K562 (cell line): ENCODE measurements around the gene TMEM191C. TPM values are rescaled to one million over a fixed set of nuclear protein-coding genes. Genes with fewer than 3 reads are reported as not detected.

Experiments used
- ATF7 ChIP-seq: fragments of 450-650 bp; IDR thresholded peaks from 2 replicates; pipeline ENCODE4 v1.7.1; 2014; ENCODE audit warnings: mild to moderate bottlenecking, moderate library complexity
- BRCA1 ChIP-seq, 2 experiments: fragments of 450-650 bp in 1 of 2; sonication (generic) in 1 of 2; formaldehyde crosslinking in 1 of 2; IDR thresholded peaks; 2 replicates each; pipeline versions ENCODE4 v1.5.0 to v1.6.1; 2017 to 2020; ENCODE audit warnings: mild to moderate bottlenecking in 1 of 2, missing genetic modification reagents in 1 of 2
- CHD1 ChIP-seq: fragments of 200-600 bp; sonication (generic); IDR thresholded peaks from one replicate; pipeline ENCODE4 v1.6.1; 2012; ENCODE audit warnings: mild to moderate bottlenecking, moderate library complexity, low read length, inconsistent platforms
- CTBP1 ChIP-seq: fragments of 450-650 bp; IDR thresholded peaks from 2 replicates; pipeline ENCODE4 v1.6.1; 2016; ENCODE audit warnings: borderline replicate concordance
- DACH1 ChIP-seq: fragments of 450-650 bp; IDR thresholded peaks from 2 replicates; pipeline ENCODE4 v1.6.1; 2018; ENCODE audit not compliant: partially characterized antibody
- EWSR1 ChIP-seq: fragments of 450-650 bp; IDR thresholded peaks from 2 replicates; pipeline ENCODE4 v1.6.1; 2018; ENCODE audit warnings: borderline replicate concordance, mild to moderate bottlenecking, low read depth, moderate library complexity; ENCODE audit not compliant: partially characterized antibody
- FOXM1 ChIP-seq, 2 experiments: fragments of 450-650 bp in 1 of 2; sonication (generic) in 1 of 2; formaldehyde crosslinking in 1 of 2; IDR thresholded peaks; 2 replicates each; pipeline versions ENCODE4 v1.6.1 to v1.9.0; 2017 to 2022; ENCODE audit warnings: low read depth in 2 of 2, mild to moderate bottlenecking in 2 of 2, missing genetic modification reagents in 1 of 2, moderate library complexity in 1 of 2
- GABPB2 ChIP-seq: fragments of 250-450 bp; sonication (Bioruptor Pico); conservative IDR thresholded peaks from 2 replicates; pipeline ENCODE4 v1.5.1; 2021; ENCODE audit warnings: mild to moderate bottlenecking
- MAX ChIP-seq: sonication (generic); formaldehyde crosslinking; IDR thresholded peaks from 2 replicates; pipeline ENCODE4 v1.9.0; 2022; ENCODE audit warnings: mild to moderate bottlenecking, missing genetic modification reagents
- PCBP1 ChIP-seq: fragments of 200-400 bp; formaldehyde crosslinking; IDR thresholded peaks from 2 replicates; pipeline ENCODE4 v1.6.1; 2018; ENCODE audit warnings: mild to moderate bottlenecking, low read depth, low read length; ENCODE audit not compliant: poor library complexity, severe bottlenecking
- POLR2G ChIP-seq: fragments of 200-400 bp; formaldehyde crosslinking; IDR thresholded peaks from 2 replicates; pipeline ENCODE4 v1.6.1; 2017; ENCODE audit warnings: low read depth, mild to moderate bottlenecking, antibody characterized with exemption, low read length, moderate library complexity
- SFPQ ChIP-seq: fragments of 200-400 bp; formaldehyde crosslinking; IDR thresholded peaks from 2 replicates; pipeline ENCODE4 v1.6.1; 2017; ENCODE audit warnings: mild to moderate bottlenecking, low read depth, low read length, moderate library complexity
- TBP ChIP-seq: optimal IDR thresholded peaks from 2 replicates; pipeline ENCODE3; 2011; ENCODE audit warnings: low read depth, low read length, improper control_type of control experiment
- TRIM25 ChIP-seq: fragments of 450-650 bp; IDR thresholded peaks from 2 replicates; pipeline ENCODE4 v1.7.0; 2016; ENCODE audit warnings: borderline replicate concordance
- USF1 ChIP-seq: sonication (generic); formaldehyde crosslinking; IDR thresholded peaks from 2 replicates; pipeline ENCODE4 v1.9.0; 2022; ENCODE audit warnings: mild to moderate bottlenecking, missing genetic modification reagents
- ZBTB33 ChIP-seq: sonication (generic); formaldehyde crosslinking; IDR thresholded peaks from 2 replicates; pipeline ENCODE4 v1.8.1; 2023; ENCODE audit warnings: mild to moderate bottlenecking, missing genetic modification reagents
- ZNF12 ChIP-seq: sonication (generic); formaldehyde crosslinking; IDR thresholded peaks from 2 replicates; pipeline ENCODE4 v1.4.0; 2020; ENCODE audit warnings: mild to moderate bottlenecking, missing genetic modification reagents
- ZNF143 ChIP-seq: sonication (generic); formaldehyde crosslinking; IDR thresholded peaks from 2 replicates; pipeline ENCODE4 v1.9.0; 2022; ENCODE audit warnings: mild to moderate bottlenecking, missing genetic modification reagents
- ZNF212 ChIP-seq: fragments of 450-650 bp; formaldehyde crosslinking; IDR thresholded peaks from 2 replicates; pipeline ENCODE4 v1.4.0; 2020; ENCODE audit warnings: mild to moderate bottlenecking
- polyA plus RNA-seq, 8 experiments: library from polyadenylated mRNA; depleted of rRNA in 4 of 8; stranded (reverse) in 5 of 8; unstranded in 3 of 8; fragments of >200 nt; fragmentation: Nextera tagmentation in 2 of 8; fragmentation: Illumina TruSeq in 1 of 8; extraction: Ambion mirVana in 2 of 8; extraction: Trizol in 1 of 8; gene quantifications; 2 replicates each; pipeline versions ENCODE4 v1.2.1 to v1.2.3, GENCODE V29; 2011 to 2014; ENCODE audit warnings: inconsistent platforms in 1 of 8, missing spikeins in 1 of 8
- total RNA-seq, 7 experiments: library from RNA; depleted of rRNA in 6 of 7; stranded (reverse); fragments of >200 nt in 6 of 7; fragmentation: Illumina TruSeq in 2 of 7; extraction: Trizol in 2 of 7; gene quantifications; 2 replicates each; pipeline versions ENCODE4 v1.2.1 to v1.2.3, GENCODE V29; 2011 to 2021; ENCODE audit warnings: low replicate concordance in 1 of 7

TMEM191C gene
- total and polyA plus RNA-seq, 9 of the 15 experiments (the other 6 are each of a cell fraction or from before 2014, with no cell fraction given) = 0.15 to 7.1 (median 1.1) TPM

- 0 out of 2 replicates have a peak, but pooled peaks have one; percentile 45 for TF ChIP-seq ZNF12 (CRISPR knock-in tag)
- peak; percentile 75 for TF ChIP-seq ATF7
- TF ChIP-seq CHD1 = peak; percentile 66
- no peak for TF ChIP-seq DACH1
- TF ChIP-seq ZNF143 (CRISPR knock-in tag) = peak; percentile 38; the same call in 1 of the 2 replicates
- TF ChIP-seq CTBP1 = peak; percentile 48; the same call in 1 of the 2 replicates
- no peak for TF ChIP-seq ZNF212
- peak; percentile 88 for TF ChIP-seq ZBTB33 (CRISPR knock-in tag)
- peak; percentile 43; the same call in 1 of the 2 replicates for TF ChIP-seq USF1
- no peak for TF ChIP-seq SFPQ
- TF ChIP-seq POLR2G = peak; percentile 51
- TF ChIP-seq MAX (CRISPR knock-in tag) = peak; percentile 25
- no peak for TF ChIP-seq BRCA1 (IDR thresholded peaks at IDR 0.05)
- peak; percentile 61; the same call in 1 of the 2 replicates for TF ChIP-seq BRCA1 (CRISPR knock-in tag; IDR thresholded peaks at IDR 0.05)
- TF ChIP-seq TBP = no peak
- TF ChIP-seq TRIM25 = no peak
- TF ChIP-seq EWSR1 = no peak
- no peak for TF ChIP-seq FOXM1 (IDR thresholded peaks at IDR 0.05; ENCODE audit: low read depth)
- 0 out of 2 replicates have a peak, but pooled peaks have one; percentile 75 for TF ChIP-seq FOXM1 (CRISPR knock-in tag; IDR thresholded peaks at IDR 0.05; ENCODE audit: low read depth)
- TF ChIP-seq GABPB2 = no peak
- TF ChIP-seq PCBP1 = peak; percentile 80
Observed at GRCh38 chr22:21444701-21445436, 22.3 kb upstream of the TMEM191C start (continued).
